ENCODE results near the gene CAPSL. TPM values are rescaled to one million over a fixed set of nuclear protein-coding genes. Genes with fewer than 3 reads are reported as not detected.
"Not testable (repeated sequence)": the region's sequence is repeated elsewhere in the genome, so short reads cannot be mapped to it uniquely, and the experiment has no call there.

CAPSL gene
- 0.04 TPM for polyA plus RNA-seq (2013, experiment 1 of 2)
- not detected for polyA plus RNA-seq (2013, experiment 2 of 2)

- no peak within 1 kb of the TSS for H3K9ac ChIP-seq (ENCODE audit: low read length)
- DNase-seq: peak; percentile 98
- no peak within 1 kb of the TSS for H4K8ac ChIP-seq (ENCODE audit: low read depth, low read length)
- no peaks in the 10 kb centered on the region for H3K79me2 ChIP-seq (ENCODE audit: control insufficient read depth, insufficient read depth, low read length)
- no peak within 1 kb of the TSS for H2BK5ac ChIP-seq (ENCODE audit: low read length)
- H3K56ac ChIP-seq (ENCODE audit: low read length): no peak within 1 kb of the TSS
- no peaks in the 10 kb centered on the region for H3K79me1 ChIP-seq (ENCODE audit: low read length)
- H3K4me3 ChIP-seq (ENCODE audit: low read length): no peak within 1 kb of the TSS
- H3K4ac ChIP-seq (ENCODE audit: low read depth, low read length): no peak within 1 kb of the TSS
- H3K36me3 ChIP-seq (ENCODE audit: control insufficient read depth, insufficient read depth, low read length): no peaks in the 10 kb centered on the region
- no peak within 1 kb of the TSS for H2BK120ac ChIP-seq (ENCODE audit: low read depth, low read length)
- WGBS (ENCODE audit: extremely low coverage, insufficient coverage, low lambda C conversion rate): no CpG with 5 or more reads among the region's 2 CpGs
- H4K5ac ChIP-seq (ENCODE audit: low read length): no peak within 1 kb of the TSS
- H3K27me3 ChIP-seq (ENCODE audit: insufficient read depth, low read length, poor library complexity): no peaks in the 10 kb centered on the region
- no peak within 1 kb of the TSS for H2AK5ac ChIP-seq (ENCODE audit: low read length)
- H3K4me2 ChIP-seq (ENCODE audit: low read length): no peak within 1 kb of the TSS
- H3K18ac ChIP-seq (ENCODE audit: low read length): no peak within 1 kb of the TSS
- no peak within 1 kb of the TSS for H2BK15ac ChIP-seq (replicated peaks; ENCODE audit: low read depth)
- H3K4me1 ChIP-seq (ENCODE audit: control insufficient read depth, low read depth, low read length): no peaks in the 10 kb centered on the region
- H3K27ac ChIP-seq (ENCODE audit: low read depth, low read length): no peak within 1 kb of the TSS
- H3K23ac ChIP-seq (ENCODE audit: low read length): no peak within 1 kb of the TSS
Measured at GRCh38 chr5:35938568-35939227, at the start of gene CAPSL. Gene CAPSL, minus strand, starts transcription at chr5:35938622. Its CDS starts 17,502 bp downstream, at chr5:35921120.

- no peak overlapping the region for H3K27ac ChIP-seq (ENCODE audit: low read depth, low read length)
- no peak overlapping the region for H4K5ac ChIP-seq (ENCODE audit: low read length)
- no peak for DNase-seq
- peaks cover 2% of the 10 kb centered on the region for H3K4me1 ChIP-seq (ENCODE audit: control insufficient read depth, low read depth, low read length)
- H2BK15ac ChIP-seq (replicated peaks; ENCODE audit: low read depth): no peak overlapping the region
- no peak overlapping the region for H3K4ac ChIP-seq (ENCODE audit: low read depth, low read length)
- no peaks in the 10 kb centered on the region for H3K27me3 ChIP-seq (ENCODE audit: insufficient read depth, low read length, poor library complexity)
- H3K79me1 ChIP-seq (ENCODE audit: low read length): no peaks in the 10 kb centered on the region
- no peak overlapping the region for H3K4me3 ChIP-seq (ENCODE audit: low read length)
- H4K8ac ChIP-seq (ENCODE audit: low read depth, low read length): no peak overlapping the region
- no peaks in the 10 kb centered on the region for H3K36me3 ChIP-seq (ENCODE audit: control insufficient read depth, insufficient read depth, low read length)
- H2BK5ac ChIP-seq (ENCODE audit: low read length): no peak overlapping the region
- no peak overlapping the region for H3K56ac ChIP-seq (ENCODE audit: low read length)
- WGBS (ENCODE audit: extremely low coverage, insufficient coverage, low lambda C conversion rate): no CpG with 5 or more reads among the region's 3 CpGs
- no peak overlapping the region for H3K9ac ChIP-seq (ENCODE audit: low read length)
- H3K79me2 ChIP-seq (ENCODE audit: control insufficient read depth, insufficient read depth, low read length): no peaks in the 10 kb centered on the region
- H2BK120ac ChIP-seq (ENCODE audit: low read depth, low read length): no peak overlapping the region
- no peak overlapping the region for H2AK5ac ChIP-seq (ENCODE audit: low read length)
- no peak overlapping the region for H3K18ac ChIP-seq (ENCODE audit: low read length)
- H3K4me2 ChIP-seq (ENCODE audit: low read length): no peak overlapping the region
- H3K23ac ChIP-seq (ENCODE audit: low read length): no peak overlapping the region
Measured at GRCh38 chr5:35987776-35988175, 49.4 kb upstream of the CAPSL start.

GRCh38 chr5:35979715-35980114 lies 41.3 kb upstream of the CAPSL start:
- H3K56ac ChIP-seq (ENCODE audit: low read length): no peak overlapping the region
- no peak overlapping the region for H3K9ac ChIP-seq (ENCODE audit: low read length)
- H3K4me3 ChIP-seq (ENCODE audit: low read length): no peak overlapping the region
- H3K4me1 ChIP-seq (ENCODE audit: control insufficient read depth, low read depth, low read length): no peaks in the 10 kb centered on the region
- no peak overlapping the region for H4K8ac ChIP-seq (ENCODE audit: low read depth, low read length)
- no peak overlapping the region for H3K4me2 ChIP-seq (ENCODE audit: low read length)
- H2BK5ac ChIP-seq (ENCODE audit: low read length): no peak overlapping the region
- H3K79me2 ChIP-seq (ENCODE audit: control insufficient read depth, insufficient read depth, low read length): no peaks in the 10 kb centered on the region
- no peak overlapping the region for H3K27ac ChIP-seq (ENCODE audit: low read depth, low read length)
- no peak overlapping the region for H3K18ac ChIP-seq (ENCODE audit: low read length)
- no peak overlapping the region for H2AK5ac ChIP-seq (ENCODE audit: low read length)
- H4K5ac ChIP-seq (ENCODE audit: low read length): no peak overlapping the region
- H3K79me1 ChIP-seq (ENCODE audit: low read length): no peaks in the 10 kb centered on the region
- no peaks in the 10 kb centered on the region for H3K27me3 ChIP-seq (ENCODE audit: insufficient read depth, low read length, poor library complexity)
- no peak overlapping the region for H2BK15ac ChIP-seq (replicated peaks; ENCODE audit: low read depth)
- H2BK120ac ChIP-seq (ENCODE audit: low read depth, low read length): no peak overlapping the region
- no peak overlapping the region for H3K23ac ChIP-seq (ENCODE audit: low read length)
- no peak for DNase-seq
- no peaks in the 10 kb centered on the region for H3K36me3 ChIP-seq (ENCODE audit: control insufficient read depth, insufficient read depth, low read length)
- no peak overlapping the region for H3K4ac ChIP-seq (ENCODE audit: low read depth, low read length)

GRCh38 chr5:35976859-35977258 lies 38.4 kb upstream of the CAPSL start:
- H3K9ac ChIP-seq (ENCODE audit: low read length); H3K27ac ChIP-seq (ENCODE audit: low read depth, low read length); H3K79me1 ChIP-seq (ENCODE audit: low read length); H2AK5ac ChIP-seq (ENCODE audit: low read length); H3K27me3 ChIP-seq (ENCODE audit: insufficient read depth, low read length, poor library complexity); H4K8ac ChIP-seq (ENCODE audit: low read depth, low read length); H3K56ac ChIP-seq (ENCODE audit: low read length); H3K23ac ChIP-seq (ENCODE audit: low read length); H3K4me1 ChIP-seq (ENCODE audit: control insufficient read depth, low read depth, low read length); H3K4me2 ChIP-seq (ENCODE audit: low read length); H3K4me3 ChIP-seq (ENCODE audit: low read length); H2BK15ac ChIP-seq (replicated peaks; ENCODE audit: low read depth); H3K36me3 ChIP-seq (ENCODE audit: control insufficient read depth, insufficient read depth, low read length); DNase-seq; H3K79me2 ChIP-seq (ENCODE audit: control insufficient read depth, insufficient read depth, low read length); H3K18ac ChIP-seq (ENCODE audit: low read length); H2BK5ac ChIP-seq (ENCODE audit: low read length); H3K4ac ChIP-seq (ENCODE audit: low read depth, low read length); H4K5ac ChIP-seq (ENCODE audit: low read length); H2BK120ac ChIP-seq (ENCODE audit: low read depth, low read length): not testable (repeated sequence)
- WGBS (ENCODE audit: extremely low coverage, insufficient coverage, low lambda C conversion rate): 100% methylated on average over 1 of the region's 3 CpGs

GRCh38 chr5:35974570-35974969 lies 36.1 kb upstream of the CAPSL start:
- H3K36me3 ChIP-seq (ENCODE audit: control insufficient read depth, insufficient read depth, low read length): no peaks in the 10 kb centered on the region
- no CpG with 5 or more reads among the region's 4 CpGs for WGBS (ENCODE audit: extremely low coverage, insufficient coverage, low lambda C conversion rate)

GRCh38 chr5:35971878-35972210 lies 33.4 kb upstream of the CAPSL start:
- H3K4ac ChIP-seq (ENCODE audit: low read depth, low read length): no peak overlapping the region
- H3K56ac ChIP-seq (ENCODE audit: low read length): no peak overlapping the region
- no peak overlapping the region for H3K23ac ChIP-seq (ENCODE audit: low read length)
- WGBS (ENCODE audit: extremely low coverage, insufficient coverage, low lambda C conversion rate): no CpG with 5 or more reads among the region's 5 CpGs
- H3K79me2 ChIP-seq (ENCODE audit: control insufficient read depth, insufficient read depth, low read length): no peaks in the 10 kb centered on the region
- no peak overlapping the region for H3K18ac ChIP-seq (ENCODE audit: low read length)
- H3K79me1 ChIP-seq (ENCODE audit: low read length): no peaks in the 10 kb centered on the region
- no peak for DNase-seq
- H3K4me3 ChIP-seq (ENCODE audit: low read length): no peak overlapping the region
- H3K4me2 ChIP-seq (ENCODE audit: low read length): no peak overlapping the region
- H2AK5ac ChIP-seq (ENCODE audit: low read length): no peak overlapping the region
- H3K4me1 ChIP-seq (ENCODE audit: control insufficient read depth, low read depth, low read length): no peaks in the 10 kb centered on the region
- no peak overlapping the region for H4K5ac ChIP-seq (ENCODE audit: low read length)
- H3K27ac ChIP-seq (ENCODE audit: low read depth, low read length): no peak overlapping the region
- no peak overlapping the region for H2BK120ac ChIP-seq (ENCODE audit: low read depth, low read length)
- no peak overlapping the region for H2BK5ac ChIP-seq (ENCODE audit: low read length)
- no peaks in the 10 kb centered on the region for H3K27me3 ChIP-seq (ENCODE audit: insufficient read depth, low read length, poor library complexity)
- no peak overlapping the region for H4K8ac ChIP-seq (ENCODE audit: low read depth, low read length)
- H2BK15ac ChIP-seq (replicated peaks; ENCODE audit: low read depth): no peak overlapping the region
- H3K9ac ChIP-seq (ENCODE audit: low read length): no peak overlapping the region
- no peaks in the 10 kb centered on the region for H3K36me3 ChIP-seq (ENCODE audit: control insufficient read depth, insufficient read depth, low read length)

More at GRCh38 chr5:35974570-35974969, 36.1 kb upstream of the CAPSL start:
- H2BK5ac ChIP-seq (ENCODE audit: low read length): no peak overlapping the region
- no peak overlapping the region for H3K4me2 ChIP-seq (ENCODE audit: low read length)
- no peak for DNase-seq
- H2BK120ac ChIP-seq (ENCODE audit: low read depth, low read length): no peak overlapping the region
- H2AK5ac ChIP-seq (ENCODE audit: low read length): no peak overlapping the region
- no peak overlapping the region for H3K9ac ChIP-seq (ENCODE audit: low read length)
- no peak overlapping the region for H3K27ac ChIP-seq (ENCODE audit: low read depth, low read length)
- H3K18ac ChIP-seq (ENCODE audit: low read length): no peak overlapping the region
- H4K5ac ChIP-seq (ENCODE audit: low read length): no peak overlapping the region
- no peaks in the 10 kb centered on the region for H3K27me3 ChIP-seq (ENCODE audit: insufficient read depth, low read length, poor library complexity)
- no peaks in the 10 kb centered on the region for H3K79me2 ChIP-seq (ENCODE audit: control insufficient read depth, insufficient read depth, low read length)
- no peak overlapping the region for H3K56ac ChIP-seq (ENCODE audit: low read length)
- no peak overlapping the region for H3K4me3 ChIP-seq (ENCODE audit: low read length)
- no peaks in the 10 kb centered on the region for H3K79me1 ChIP-seq (ENCODE audit: low read length)
- no peak overlapping the region for H3K4ac ChIP-seq (ENCODE audit: low read depth, low read length)
- H4K8ac ChIP-seq (ENCODE audit: low read depth, low read length): no peak overlapping the region
- H2BK15ac ChIP-seq (replicated peaks; ENCODE audit: low read depth): no peak overlapping the region
- H3K4me1 ChIP-seq (ENCODE audit: control insufficient read depth, low read depth, low read length): no peaks in the 10 kb centered on the region
- H3K23ac ChIP-seq (ENCODE audit: low read length): no peak overlapping the region
